Activated naive CD4-positive, alpha-beta T cell treated with anti-CD3 and anti-CD28 coated beads for 36 hours (primary cell): ENCODE results near the gene OR5H6. TPM values are rescaled to one million over a fixed set of nuclear protein-coding genes. Genes with fewer than 3 reads are reported as not detected.
"Not testable (repeated sequence)": the region's sequence is repeated elsewhere in the genome, so short reads cannot be mapped to it uniquely, and the experiment has no call there.

Experiments used
- CTCF ChIA-PET: fragments of 350-600 bp; sonication (Branson Sonifier 250); formaldehyde crosslinking; loops from one replicate; lab custom pipeline; 2021; ENCODE audit warnings: antibody characterized with exemption; lab: Charles Lee
- DNase-seq: peaks from one replicate; pipeline ENCODE4 v3.0.0-alpha.2; 2020
- H3K27ac Mint-ChIP-seq: one replicate; pipeline ENCODE4 v1.8.0; 2021; ENCODE audit warnings: mild to moderate bottlenecking, mixed read lengths
- H3K27me3 Mint-ChIP-seq: one replicate; pipeline ENCODE4 v1.8.0; 2021; ENCODE audit warnings: low read depth, mixed read lengths
- H3K36me3 Mint-ChIP-seq: one replicate; pipeline ENCODE4 v1.8.0; 2021; ENCODE audit warnings: low read depth, mixed read lengths
- H3K4me1 Mint-ChIP-seq: one replicate; pipeline ENCODE4 v1.8.0; 2021; ENCODE audit warnings: low read depth, mixed read lengths
- H3K4me3 Mint-ChIP-seq: one replicate; pipeline ENCODE4 v1.8.0; 2021; ENCODE audit warnings: mild to moderate bottlenecking, moderate library complexity, mixed read lengths
- H3K9me3 Mint-ChIP-seq: one replicate; pipeline ENCODE4 v1.8.0; 2021; ENCODE audit warnings: mixed read lengths
- intact Hi-C: fragments of 100-400 bp; cut with micrococcal nuclease; formaldehyde crosslinking; loops from one replicate; pipeline ENCODE4 v1.15.1; 2023
- total RNA-seq, 2 experiments: library from RNA; stranded (reverse); gene quantifications; one replicate each; pipeline ENCODE4 v1.2.3, GENCODE V29; 2021

The OR5H6 gene
- total RNA-seq = not detected

DNA sequence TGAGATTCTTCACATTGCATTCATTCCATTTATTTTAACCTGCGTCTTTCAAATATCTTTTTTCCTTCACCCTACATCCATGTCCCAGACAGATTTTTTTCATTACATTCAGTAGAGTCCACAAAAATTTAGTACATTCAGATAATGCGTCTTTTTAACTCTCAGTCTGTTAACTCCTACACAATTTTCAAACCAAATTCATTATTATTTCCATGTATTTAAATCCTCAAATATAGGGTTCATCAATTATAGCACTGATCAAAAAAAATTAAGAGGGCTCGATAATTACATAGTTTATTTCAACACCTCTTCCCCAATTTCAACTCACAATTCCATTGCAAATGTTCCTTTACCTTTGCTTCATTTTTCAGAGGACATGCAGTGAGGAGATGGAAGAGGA is at the start of gene OR5H6:
TSS of gene OR5H6 (plus strand) at position 301 of the 400 bp plus-strand sequence. CDS start at position 390, 89 bp downstream.
- Mint-ChIP-seq H3K27me3 (peaks cover 3% of the 10 kb centered on the region), H3K36me3 (no peaks in the 10 kb centered on the region), H3K27ac (no peak within 1 kb of the TSS), H3K9me3 (peaks cover 3% of the 10 kb centered on the region), H3K4me3 (no peak within 1 kb of the TSS), H3K4me1 (no peaks in the 10 kb centered on the region)
- CTCF ChIA-PET = no interaction called here
- intact Hi-C loops = no loop called here
- DNase-seq = no peak

DNA sequence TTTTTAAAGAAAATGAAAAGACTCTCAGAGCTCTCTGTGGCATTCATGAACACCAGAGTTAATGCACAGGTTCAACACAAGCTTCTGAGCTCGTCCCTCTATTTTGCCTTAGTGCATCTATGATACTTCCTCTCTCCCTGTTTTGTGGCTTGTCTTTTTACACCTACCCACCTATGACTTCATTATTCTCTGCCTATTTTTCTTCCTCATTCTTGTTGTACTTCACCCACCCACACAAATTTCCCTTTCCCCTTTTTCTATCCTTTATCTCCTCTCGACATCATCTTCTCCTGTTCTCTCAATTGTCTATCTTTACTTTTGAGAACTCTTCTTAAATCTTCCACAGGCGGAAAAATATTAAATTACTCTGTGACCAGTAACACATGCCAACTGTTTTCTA is 49.0 kb upstream of the OR5H6 start:
- H3K9me3 Mint-ChIP-seq = no peaks in the 10 kb centered on the region
- H3K27me3 Mint-ChIP-seq = peaks cover 5% of the 10 kb centered on the region
- DNase-seq = no peak
- no peaks in the 10 kb centered on the region for H3K4me1 Mint-ChIP-seq
- CTCF ChIA-PET = no interaction called here
- intact Hi-C loops = no loop called here
- no peak overlapping the region for H3K27ac Mint-ChIP-seq
- no peaks in the 10 kb centered on the region for H3K36me3 Mint-ChIP-seq
- H3K4me3 Mint-ChIP-seq = no peak overlapping the region

- Mint-ChIP-seq H3K9me3 (no peaks in the 10 kb centered on the region), H3K4me1 (no peaks in the 10 kb centered on the region), H3K27me3 (no peaks in the 10 kb centered on the region), H3K4me3 (no peak overlapping the region), H3K36me3 (no peaks in the 10 kb centered on the region), H3K27ac (no peak overlapping the region)
- CTCF ChIA-PET = no interaction called here
- DNase-seq = no peak
- intact Hi-C loops = no loop called here
Observed at GRCh38 chr3:98223907-98224672, 40.0 kb upstream of the OR5H6 start.

DNA sequence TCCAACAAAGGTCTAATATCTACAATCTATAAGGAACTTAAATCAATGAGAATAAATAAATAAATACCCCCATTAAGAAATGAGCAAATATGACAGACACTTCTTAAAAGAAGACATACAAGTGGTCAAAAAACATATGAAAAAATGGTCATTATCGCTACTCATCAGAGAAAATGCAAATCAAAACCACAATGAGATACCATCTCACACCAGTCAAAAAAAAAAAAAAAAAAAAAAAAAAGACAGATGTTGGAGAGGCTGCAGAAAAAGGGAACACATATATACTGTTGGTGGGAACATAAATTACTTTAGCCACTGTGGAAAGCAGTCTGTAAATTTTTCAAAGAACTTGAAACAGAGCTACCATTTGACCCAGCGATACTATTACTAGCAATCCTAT is 31.6 kb upstream of the OR5H6 start:
- no peak for DNase-seq
- CTCF ChIA-PET = no interaction called here
- no peaks in the 10 kb centered on the region for H3K4me1 Mint-ChIP-seq
- H3K9me3 Mint-ChIP-seq = no peaks in the 10 kb centered on the region
- intact Hi-C loops = no loop called here
- no peak overlapping the region for H3K4me3 Mint-ChIP-seq
- H3K27me3 Mint-ChIP-seq = peaks cover 7% of the 10 kb centered on the region
- H3K36me3 Mint-ChIP-seq = no peaks in the 10 kb centered on the region
- H3K27ac Mint-ChIP-seq = no peak overlapping the region

GRCh38 chr3:98233468-98233867 is 30.6 kb upstream of the OR5H6 start:
- CTCF ChIA-PET = no interaction called here
- intact Hi-C loops = no loop called here
- no peak overlapping the region for H3K27ac Mint-ChIP-seq
- peaks cover 7% of the 10 kb centered on the region for H3K27me3 Mint-ChIP-seq
- DNase-seq = no peak
- no peaks in the 10 kb centered on the region for H3K36me3 Mint-ChIP-seq
- no peaks in the 10 kb centered on the region for H3K4me1 Mint-ChIP-seq
- no peak overlapping the region for H3K4me3 Mint-ChIP-seq
- no peaks in the 10 kb centered on the region for H3K9me3 Mint-ChIP-seq

GRCh38 chr3:98240131-98240530 is 23.9 kb upstream of the OR5H6 start:
- no peaks in the 10 kb centered on the region for H3K36me3 Mint-ChIP-seq
- no peaks in the 10 kb centered on the region for H3K9me3 Mint-ChIP-seq
- intact Hi-C loops = no loop called here
- CTCF ChIA-PET = no interaction called here
- H3K27ac Mint-ChIP-seq = no peak overlapping the region
- no peak overlapping the region for H3K4me3 Mint-ChIP-seq
- no peaks in the 10 kb centered on the region for H3K4me1 Mint-ChIP-seq
- no peak for DNase-seq
- peaks cover 1% of the 10 kb centered on the region for H3K27me3 Mint-ChIP-seq

DNA sequence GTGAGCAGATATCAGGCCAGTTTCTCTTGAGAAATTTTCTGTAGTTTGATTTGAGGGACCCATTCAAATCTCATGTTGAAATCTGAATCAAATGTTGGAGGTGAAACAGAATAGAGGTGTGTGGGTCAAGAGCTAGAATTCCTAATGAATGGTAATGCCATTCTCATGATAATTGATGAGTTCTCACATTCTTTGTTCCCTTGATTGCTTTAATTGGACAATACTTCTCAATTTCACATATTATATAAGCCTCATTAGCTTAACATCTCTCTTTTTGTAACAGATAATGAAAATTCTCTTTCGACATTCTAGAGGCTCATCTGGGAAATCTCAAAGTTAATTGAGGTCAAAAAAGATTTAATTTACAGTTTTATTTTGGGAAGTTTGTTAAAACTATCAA is 21.9 kb upstream of the OR5H6 start:
- intact Hi-C loops = no loop called here
- H3K4me1 Mint-ChIP-seq = no peaks in the 10 kb centered on the region
- H3K36me3 Mint-ChIP-seq = no peaks in the 10 kb centered on the region
- H3K4me3 Mint-ChIP-seq = no peak overlapping the region
- H3K9me3 Mint-ChIP-seq = no peaks in the 10 kb centered on the region
- H3K27me3 Mint-ChIP-seq = no peaks in the 10 kb centered on the region
- no peak overlapping the region for H3K27ac Mint-ChIP-seq
- CTCF ChIA-PET = no interaction called here
- DNase-seq = no peak

GRCh38 chr3:98243843-98244242 is 20.2 kb upstream of the OR5H6 start:
- H3K4me1 Mint-ChIP-seq = no peaks in the 10 kb centered on the region
- H3K36me3 Mint-ChIP-seq = no peaks in the 10 kb centered on the region
- H3K27ac Mint-ChIP-seq = no peak overlapping the region
- no peaks in the 10 kb centered on the region for H3K27me3 Mint-ChIP-seq
- intact Hi-C loops = no loop called here
- no peak for DNase-seq
- H3K9me3 Mint-ChIP-seq = no peaks in the 10 kb centered on the region
- CTCF ChIA-PET = no interaction called here
- H3K4me3 Mint-ChIP-seq = no peak overlapping the region

DNA sequence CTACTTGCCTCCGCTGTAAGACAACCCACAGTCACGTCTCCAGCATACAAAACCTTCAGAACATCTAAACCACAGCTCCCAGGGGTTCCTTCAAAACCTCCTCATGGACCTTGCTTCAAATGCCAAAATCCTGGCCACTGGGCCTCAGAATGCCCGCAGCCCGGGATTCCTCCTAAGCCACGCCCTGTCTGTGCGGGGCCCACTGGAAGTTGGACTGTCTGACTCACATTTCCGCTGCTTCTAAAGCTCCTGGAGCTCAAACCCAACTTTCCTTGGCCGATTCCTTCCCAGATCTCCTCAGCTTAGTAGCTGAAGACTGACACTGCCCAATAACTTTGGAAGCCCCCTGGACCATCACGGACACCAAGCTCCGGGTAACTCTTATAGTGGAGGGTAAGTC is 17.9 kb upstream of the OR5H6 start:
- CTCF ChIA-PET = no interaction called here
- no peaks in the 10 kb centered on the region for H3K9me3 Mint-ChIP-seq
- no peak overlapping the region for H3K4me3 Mint-ChIP-seq
- DNase-seq = no peak
- H3K4me1 Mint-ChIP-seq = no peaks in the 10 kb centered on the region
- H3K27ac Mint-ChIP-seq = no peak overlapping the region
- intact Hi-C loops = no loop called here
- no peaks in the 10 kb centered on the region for H3K36me3 Mint-ChIP-seq
- no peaks in the 10 kb centered on the region for H3K27me3 Mint-ChIP-seq

DNA sequence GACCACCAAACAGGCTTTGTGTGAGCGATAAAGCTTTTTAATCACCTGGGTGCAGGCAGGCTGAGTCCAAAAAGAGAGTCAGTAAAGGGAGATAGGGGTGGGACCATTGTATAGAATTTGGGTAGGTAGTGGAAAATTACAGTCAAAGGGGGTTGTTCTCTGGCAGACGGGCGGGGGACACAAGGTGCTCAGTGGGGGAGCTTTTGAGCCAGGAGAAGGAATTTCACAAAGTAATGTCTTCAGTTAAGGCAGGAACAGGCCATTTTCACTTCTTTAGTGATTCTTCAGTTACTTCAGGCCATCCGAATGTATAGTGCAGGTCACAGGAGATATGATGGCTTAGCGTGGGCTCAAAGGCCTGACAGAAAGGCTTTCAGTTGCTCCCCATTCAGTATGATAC is 8.0 kb upstream of the OR5H6 start:
- H3K4me1 Mint-ChIP-seq, H3K36me3 Mint-ChIP-seq, H3K27me3 Mint-ChIP-seq, H3K9me3 Mint-ChIP-seq, H3K27ac Mint-ChIP-seq, intact Hi-C loops, H3K4me3 Mint-ChIP-seq, DNase-seq: not testable (repeated sequence)
- CTCF ChIA-PET = interaction anchor here (0.6 kb wide), 1 partner anchor 347 kb away, joined by 4 read pairs; no protein-coding TSS in a partner anchor

- H3K27me3 Mint-ChIP-seq = peaks cover 3% of the 10 kb centered on the region
- CTCF ChIA-PET = no interaction called here
- H3K4me1 Mint-ChIP-seq = no peaks in the 10 kb centered on the region
- no peak for DNase-seq
- intact Hi-C loops = no loop called here
- no peaks in the 10 kb centered on the region for H3K36me3 Mint-ChIP-seq
- H3K4me3 Mint-ChIP-seq = no peak overlapping the region
- no peak overlapping the region for H3K27ac Mint-ChIP-seq
- peaks cover 3% of the 10 kb centered on the region for H3K9me3 Mint-ChIP-seq
Observed at GRCh38 chr3:98259707-98260106, 4.3 kb upstream of the OR5H6 start.

DNA sequence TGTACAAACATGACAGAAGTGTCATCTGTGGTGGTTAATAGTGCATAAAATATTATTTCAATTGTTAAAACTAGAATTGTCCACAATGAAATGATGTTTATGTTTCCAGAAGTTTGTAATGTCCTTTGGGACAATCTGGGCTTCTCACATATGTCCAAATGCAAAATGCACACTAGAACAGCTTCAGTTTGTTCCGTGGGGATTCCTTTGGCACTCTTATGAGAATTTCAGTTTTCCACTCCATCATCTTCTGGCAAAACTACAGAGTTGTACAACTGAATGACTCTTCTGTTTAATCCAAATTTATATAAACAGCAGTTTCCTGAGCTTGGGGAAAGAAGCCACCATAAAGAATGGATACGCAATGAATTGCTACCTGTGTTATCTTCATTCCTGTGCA is 2.0 kb upstream of the OR5H6 start:
- no peak overlapping the region for H3K4me3 Mint-ChIP-seq
- intact Hi-C loops = no loop called here
- H3K27ac Mint-ChIP-seq = no peak overlapping the region
- DNase-seq = no peak
- H3K27me3 Mint-ChIP-seq = peaks cover 3% of the 10 kb centered on the region
- CTCF ChIA-PET = no interaction called here
- H3K4me1 Mint-ChIP-seq = no peaks in the 10 kb centered on the region
- H3K36me3 Mint-ChIP-seq = no peaks in the 10 kb centered on the region
- peaks cover 3% of the 10 kb centered on the region for H3K9me3 Mint-ChIP-seq

DNA sequence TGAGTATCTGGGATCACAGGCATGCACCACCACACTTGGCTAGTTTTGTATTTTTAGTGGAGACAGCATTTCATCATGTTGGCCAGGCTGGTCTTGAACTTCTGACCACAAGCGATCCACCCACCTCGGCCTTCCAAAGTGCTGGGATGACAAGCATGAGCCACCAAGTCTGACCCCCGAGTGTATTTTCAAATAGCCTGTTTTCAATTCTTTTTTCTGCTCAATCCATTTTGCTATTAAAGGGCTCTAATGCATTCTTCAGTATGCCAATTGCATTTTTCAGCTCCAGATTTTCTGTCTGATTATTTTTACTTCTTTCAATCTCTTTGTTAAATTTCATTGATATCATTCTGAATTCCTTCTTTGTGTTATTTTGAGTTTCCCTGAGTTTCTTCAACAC is 5.8 kb downstream of the OR5H6 start:
- H3K4me1 Mint-ChIP-seq = no peaks in the 10 kb centered on the region
- intact Hi-C loops = no loop called here
- CTCF ChIA-PET = no interaction called here
- H3K36me3 Mint-ChIP-seq = no peaks in the 10 kb centered on the region
- DNase-seq = no peak
- H3K9me3 Mint-ChIP-seq = peaks cover 13% of the 10 kb centered on the region
- H3K4me3 Mint-ChIP-seq = no peak overlapping the region
- H3K27ac Mint-ChIP-seq = no peak overlapping the region
- H3K27me3 Mint-ChIP-seq = peaks cover 7% of the 10 kb centered on the region
